ENCODE results near the gene MOB3B.

The MOB3B gene

GRCh38 chr9:27548055-27548741 lies 18.6 kb upstream of the MOB3B start:
- no peak for TF ChIP-seq PKNOX1 (IDR thresholded peaks at IDR 0.05)
- no peak for TF ChIP-seq FOXK2 (IDR thresholded peaks at IDR 0.05)
- TF ChIP-seq HDGF (IDR thresholded peaks at IDR 0.05; ENCODE audit: borderline replicate concordance), result no peak
- no peak for TF ChIP-seq FOXA1 (IDR thresholded peaks at IDR 0.05)
- TF ChIP-seq NFRKB (IDR thresholded peaks at IDR 0.05), result no peak
- TF ChIP-seq ZNF384 (IDR thresholded peaks at IDR 0.05), result peak; percentile 75
- no peak for TF ChIP-seq SUZ12 (IDR thresholded peaks at IDR 0.05)
- DNase-seq (ENCODE audit: extremely low spot score), result peak; percentile 23
- ChIA-PET CTCF (interaction anchor here (0.6 to 0.9 kb wide), 2 partner anchors 215 to 274 kb away, joined by 4 to 6 read pairs; no protein-coding TSS in a partner anchor), POLR2A (no interaction called here)

- no peak for DNase-seq (ENCODE audit: extremely low spot score)
- ChIA-PET CTCF (no interaction called here), POLR2A (no interaction called here)
- no peak for TF ChIP-seq LEF1 (IDR thresholded peaks at IDR 0.05; ENCODE audit: borderline replicate concordance)
- no peak for TF ChIP-seq ARNT (IDR thresholded peaks at IDR 0.05)
These were observed 15.9 kb upstream of the MOB3B start for GRCh38 chr9:27545471-27545870.

GRCh38 chr9:27542508-27542907 lies 12.9 kb upstream of the MOB3B start:
- no peak for DNase-seq (ENCODE audit: extremely low spot score)
- POLR2A ChIA-PET, result no interaction called here
- CTCF ChIA-PET, result no interaction called here
- TF ChIP-seq SUZ12 (IDR thresholded peaks at IDR 0.05) (no peak), L3MBTL2 (conservative IDR thresholded peaks at IDR 0.05) (no peak), FOXM1 (IDR thresholded peaks at IDR 0.05; ENCODE audit: borderline replicate concordance) (no peak), PKNOX1 (IDR thresholded peaks at IDR 0.05) (no peak)

GRCh38 chr9:27541740-27542139 lies 12.1 kb upstream of the MOB3B start:
- DNase-seq (ENCODE audit: extremely low spot score), result no peak
- CTCF ChIA-PET, result no interaction called here
- TF ChIP-seq FOXM1 (IDR thresholded peaks at IDR 0.05; ENCODE audit: borderline replicate concordance), result no peak
- no peak for TF ChIP-seq HDGF (IDR thresholded peaks at IDR 0.05; ENCODE audit: borderline replicate concordance)
- no peak for TF ChIP-seq PKNOX1 (IDR thresholded peaks at IDR 0.05)
- TF ChIP-seq L3MBTL2 (conservative IDR thresholded peaks at IDR 0.05), result no peak
- no peak for TF ChIP-seq ZNF384 (IDR thresholded peaks at IDR 0.05)
- no peak for TF ChIP-seq BHLHE40 (IDR thresholded peaks at IDR 0.05; ENCODE audit: borderline replicate concordance)
- TF ChIP-seq TARDBP (IDR thresholded peaks at IDR 0.05), result no peak
- no peak for TF ChIP-seq FOXK2 (IDR thresholded peaks at IDR 0.05)
- no peak for TF ChIP-seq FOXA1 (IDR thresholded peaks at IDR 0.05)
- no peak for TF ChIP-seq ELF4 (IDR thresholded peaks at IDR 0.05)
- POLR2A ChIA-PET, result no interaction called here

GRCh38 chr9:27540502-27540901 lies 10.9 kb upstream of the MOB3B start:
- DNase-seq (ENCODE audit: extremely low spot score), result no peak
- TF ChIP-seq ELF4 (IDR thresholded peaks at IDR 0.05) (no peak), FOXM1 (IDR thresholded peaks at IDR 0.05; ENCODE audit: borderline replicate concordance) (no peak), SP1 (IDR thresholded peaks at IDR 0.05) (no peak)
- ChIA-PET POLR2A (no interaction called here), CTCF (interaction anchor here (0.5 kb wide), 1 partner anchor 15 kb away, joined by 4 read pairs; no protein-coding TSS in a partner anchor)

- no peak for TF ChIP-seq PKNOX1 (IDR thresholded peaks at IDR 0.05)
- TF ChIP-seq HDGF (IDR thresholded peaks at IDR 0.05; ENCODE audit: borderline replicate concordance), result no peak
- no peak for TF ChIP-seq ARNT (IDR thresholded peaks at IDR 0.05)
- TF ChIP-seq ELF4 (IDR thresholded peaks at IDR 0.05), result no peak
- TF ChIP-seq FOXM1 (IDR thresholded peaks at IDR 0.05; ENCODE audit: borderline replicate concordance), result no peak
- no peak for TF ChIP-seq BHLHE40 (IDR thresholded peaks at IDR 0.05; ENCODE audit: borderline replicate concordance)
- no peak for TF ChIP-seq SP1 (IDR thresholded peaks at IDR 0.05)
- TF ChIP-seq TARDBP (IDR thresholded peaks at IDR 0.05), result no peak
- no peak for TF ChIP-seq L3MBTL2 (conservative IDR thresholded peaks at IDR 0.05)
- TF ChIP-seq ZNF384 (IDR thresholded peaks at IDR 0.05), result no peak
- no peak for TF ChIP-seq FOXA1 (IDR thresholded peaks at IDR 0.05)
- TF ChIP-seq FOXK2 (IDR thresholded peaks at IDR 0.05), result no peak
- no peak for TF ChIP-seq NFRKB (IDR thresholded peaks at IDR 0.05)
- TF ChIP-seq SUZ12 (IDR thresholded peaks at IDR 0.05), result no peak
- TF ChIP-seq LEF1 (IDR thresholded peaks at IDR 0.05; ENCODE audit: borderline replicate concordance), result no peak
- no peak for TF ChIP-seq CTBP1 (IDR thresholded peaks at IDR 0.05; ENCODE audit: borderline replicate concordance)
- CTCF ChIA-PET, result no interaction called here
- POLR2A ChIA-PET, result no interaction called here
- no peak for DNase-seq (ENCODE audit: extremely low spot score)
These were observed 10.1 kb upstream of the MOB3B start for GRCh38 chr9:27539479-27540441.
